Keratinocyte (primary cell): ENCODE data around the gene BET1L. TPM values are rescaled to one million over a fixed set of nuclear protein-coding genes. Genes with fewer than 3 reads are reported as not detected.

Experiments
- DNase-seq: peaks from one replicate; pipeline ENCODE4 v3.0.0-alpha.2; 2011; ENCODE audit warnings: low read depth, missing footprints, low spot score
- FAIRE-seq: peaks from 2 replicates; lab custom pipeline; 2011; peaks lifted over from hg19 to GRCh38; lab: Jason Lieb, UNC
- H2AFZ ChIP-seq: 2 replicates; pipeline ENCODE4 v1.6.0; 2012; ENCODE audit warnings: low read length, control low read depth, inconsistent platforms; ENCODE audit not compliant: control insufficient read depth
- H3K27ac ChIP-seq: 2 replicates; pipeline ENCODE4 v1.5.1; 2011; ENCODE audit warnings: low read length; ENCODE audit not compliant: control insufficient read depth, insufficient read depth
- H3K27me3 ChIP-seq: 3 replicates; pipeline ENCODE4 v1.6.0; 2011; ENCODE audit warnings: low read length; ENCODE audit not compliant: control insufficient read depth, insufficient read depth; ENCODE audit errors: extremely low read depth
- H3K36me3 ChIP-seq, 2 experiments: 2 replicates in 1 of 2; 3 replicates in 1 of 2; pipeline ENCODE4 v1.5.1; 2011; ENCODE audit warnings: low read length in 2 of 2, mild to moderate bottlenecking in 1 of 2; ENCODE audit not compliant: control insufficient read depth in 2 of 2, insufficient read depth in 2 of 2; ENCODE audit errors: extremely low read depth in 1 of 2
- H3K4me1 ChIP-seq: 3 replicates; pipeline ENCODE4 v1.5.1; 2011; ENCODE audit warnings: low read length; ENCODE audit not compliant: control insufficient read depth, insufficient read depth; ENCODE audit errors: extremely low read depth
- H3K4me2 ChIP-seq: 3 replicates; pipeline ENCODE4 v1.6.0; 2011; ENCODE audit warnings: low read depth, low read length; ENCODE audit not compliant: control insufficient read depth, insufficient read depth; ENCODE audit errors: extremely low read depth
- H3K4me3 ChIP-seq, 3 experiments: fragments of 200-600 bp in 1 of 3; sonication (generic) in 1 of 3; 2 replicates in 2 of 3; 3 replicates in 1 of 3; pipeline ENCODE4 v1.5.1; 2011 to 2016; ENCODE audit warnings: low read length in 3 of 3, mild to moderate bottlenecking in 3 of 3, control low read depth in 2 of 3, inconsistent platforms in 1 of 3, low read depth in 1 of 3, mixed read lengths in 1 of 3, mixed run types in 1 of 3, moderate library complexity in 1 of 3; ENCODE audit not compliant: control insufficient read depth in 2 of 3, insufficient read depth in 2 of 3; ENCODE audit errors: extremely low read depth in 1 of 3
- H3K79me2 ChIP-seq: 2 replicates; pipeline ENCODE4 v1.6.0; 2012; ENCODE audit warnings: low read length; ENCODE audit not compliant: control insufficient read depth, insufficient read depth
- H3K9ac ChIP-seq: 3 replicates; pipeline ENCODE4 v1.6.0; 2011; ENCODE audit warnings: low read length; ENCODE audit not compliant: control insufficient read depth, insufficient read depth; ENCODE audit errors: extremely low read depth
- H3K9me1 ChIP-seq: 3 replicates; pipeline ENCODE4 v1.6.0; 2011; ENCODE audit warnings: low read length; ENCODE audit not compliant: control insufficient read depth, insufficient read depth; ENCODE audit errors: extremely low read depth
- H3K9me3 ChIP-seq: 2 replicates; pipeline ENCODE4 v1.5.1; 2012; ENCODE audit warnings: low read depth, low read length; ENCODE audit not compliant: control insufficient read depth
- H4K20me1 ChIP-seq: 3 replicates; pipeline ENCODE4 v1.6.0; 2011; ENCODE audit warnings: low read length; ENCODE audit not compliant: control insufficient read depth, insufficient read depth; ENCODE audit errors: extremely low read depth
- EZH2 ChIP-seq: IDR thresholded peaks from one replicate; pipeline ENCODE4 v1.6.1; 2012; ENCODE audit warnings: inconsistent platforms, mild to moderate bottlenecking, low read length, moderate library complexity
- dilution Hi-C: fragments of 300-500 bp; cut with MboI; formaldehyde crosslinking; loops from one replicate; pipeline ENCODE4 v1.7.0; 2020; ENCODE audit warnings: low sequenced_read_pairs; ENCODE audit not compliant: extremely low pct_ligation_motif_present
- polyA plus RNA-seq, 5 experiments: library from polyadenylated mRNA; depleted of rRNA in 3 of 5; stranded (reverse) in 3 of 5; stranded (forward) in 1 of 5; unstranded in 1 of 5; fragments of >200 nt; gene quantifications; 1 replicate in 1 of 5; 2 replicates in 3 of 5; 3 replicates in 1 of 5; pipeline versions ENCODE4 v1.2.1 to v1.2.3, GENCODE V29; 2011 to 2012; ENCODE audit warnings: missing spikeins in 2 of 5, low read depth in 1 of 5, low replicate concordance in 1 of 5
- TF ChIP-seq, protein P1 (sequence below), 3 experiments: IDR thresholded peaks in 1 of 3; conservative IDR thresholded peaks in 1 of 3; optimal IDR thresholded peaks in 1 of 3; 2 replicates in 2 of 3; 3 replicates in 1 of 3; pipeline versions ENCODE3 to v1.5.1; 2011; ENCODE audit warnings: low read length in 3 of 3, mild to moderate bottlenecking in 3 of 3, moderate library complexity in 2 of 3, control low read depth in 1 of 3, inconsistent platforms in 1 of 3; ENCODE audit not compliant: insufficient read depth in 2 of 3; ENCODE audit errors: extremely low read depth in 1 of 3

The BET1L gene
- polyA plus RNA-seq, 1 donor (not counting 4 experiments of a cell fraction or from before 2014, with no cell fraction given) = 27.0 TPM

- no peaks in the 10 kb centered on the region for H3K27me3 ChIP-seq
- no peak overlapping the region for H3K9ac ChIP-seq
- H3K27ac ChIP-seq = no peak overlapping the region
- no peak for TF ChIP-seq EZH2
- TF ChIP-seq, protein P1, sequence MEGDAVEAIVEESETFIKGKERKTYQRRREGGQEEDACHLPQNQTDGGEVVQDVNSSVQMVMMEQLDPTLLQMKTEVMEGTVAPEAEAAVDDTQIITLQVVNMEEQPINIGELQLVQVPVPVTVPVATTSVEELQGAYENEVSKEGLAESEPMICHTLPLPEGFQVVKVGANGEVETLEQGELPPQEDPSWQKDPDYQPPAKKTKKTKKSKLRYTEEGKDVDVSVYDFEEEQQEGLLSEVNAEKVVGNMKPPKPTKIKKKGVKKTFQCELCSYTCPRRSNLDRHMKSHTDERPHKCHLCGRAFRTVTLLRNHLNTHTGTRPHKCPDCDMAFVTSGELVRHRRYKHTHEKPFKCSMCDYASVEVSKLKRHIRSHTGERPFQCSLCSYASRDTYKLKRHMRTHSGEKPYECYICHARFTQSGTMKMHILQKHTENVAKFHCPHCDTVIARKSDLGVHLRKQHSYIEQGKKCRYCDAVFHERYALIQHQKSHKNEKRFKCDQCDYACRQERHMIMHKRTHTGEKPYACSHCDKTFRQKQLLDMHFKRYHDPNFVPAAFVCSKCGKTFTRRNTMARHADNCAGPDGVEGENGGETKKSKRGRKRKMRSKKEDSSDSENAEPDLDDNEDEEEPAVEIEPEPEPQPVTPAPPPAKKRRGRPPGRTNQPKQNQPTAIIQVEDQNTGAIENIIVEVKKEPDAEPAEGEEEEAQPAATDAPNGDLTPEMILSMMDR (optimal IDR thresholded peaks at IDR 0.05 in 1 of 3, IDR thresholded peaks at IDR 0.05 in 1 of 3, conservative IDR thresholded peaks at IDR 0.05 in 1 of 3; ENCODE audit: extremely low read depth in 1 of 3, insufficient read depth in 2 of 3, low read length in 3 of 3) = no peak
- no peaks in the 10 kb centered on the region for H3K4me1 ChIP-seq
- dilution Hi-C loops = no loop called here
- peaks cover 27 to 56% of the 10 kb centered on the region in 2 experiments for H3K36me3 ChIP-seq
- no peak overlapping the region for H3K4me3 ChIP-seq
- H2AFZ ChIP-seq = no peak overlapping the region
- no peaks in the 10 kb centered on the region for H4K20me1 ChIP-seq
- FAIRE-seq (no peak), DNase-seq (no peak)
- peaks cover 34% of the 10 kb centered on the region for H3K79me2 ChIP-seq
- no peak overlapping the region for H3K4me2 ChIP-seq
- H3K9me3 ChIP-seq = no peaks in the 10 kb centered on the region
- no peaks in the 10 kb centered on the region for H3K9me1 ChIP-seq
Measured at GRCh38 chr11:244376-244775, 37.2 kb upstream of the BET1L start.

DNA sequence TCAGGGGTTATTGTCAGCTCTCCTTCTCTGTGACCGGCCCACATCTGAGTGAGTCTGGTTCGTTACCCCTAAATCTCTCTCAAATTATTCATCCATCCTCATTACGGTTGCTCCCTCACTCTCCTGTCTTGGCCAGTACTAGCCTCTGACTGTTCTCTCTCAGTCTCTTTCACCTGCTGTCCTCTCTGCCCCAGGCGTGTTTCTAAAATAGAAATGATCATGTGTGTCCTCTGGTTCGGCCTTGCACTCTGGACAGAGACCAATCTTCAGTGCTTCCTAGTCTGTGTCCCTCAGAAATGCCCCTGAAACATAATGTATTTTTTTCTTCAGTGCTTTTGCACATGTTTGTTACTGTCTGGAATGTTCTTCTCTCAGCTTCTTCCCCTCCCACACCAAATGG lies 34.4 kb upstream of the BET1L start:
- Histone ChIP-seq H3K27me3 (no peaks in the 10 kb centered on the region), H2AFZ (no peak overlapping the region), H3K79me2 (peaks cover 60% of the 10 kb centered on the region), H3K27ac (no peak overlapping the region), H3K9ac (no peak overlapping the region), H3K4me2 (no peak overlapping the region), H3K4me3 (no peak overlapping the region), H4K20me1 (no peaks in the 10 kb centered on the region), H3K4me1 (peaks cover 7% of the 10 kb centered on the region), H3K9me1 (no peaks in the 10 kb centered on the region), H3K36me3 (peaks cover 23 to 47% of the 10 kb centered on the region in 2 experiments), H3K9me3 (no peaks in the 10 kb centered on the region)
- dilution Hi-C loops = no loop called here
- DNase-seq (no peak), FAIRE-seq (no peak)
- TF ChIP-seq, protein P1 (optimal IDR thresholded peaks at IDR 0.05 in 1 of 3, IDR thresholded peaks at IDR 0.05 in 1 of 3, conservative IDR thresholded peaks at IDR 0.05 in 1 of 3; ENCODE audit: extremely low read depth in 1 of 3, insufficient read depth in 2 of 3, low read length in 3 of 3) = no peak
